A673 (cell line): ENCODE results near the gene EYS. TPM values are rescaled to one million over a fixed set of nuclear protein-coding genes. Genes with fewer than 3 reads are reported as not detected.

Experiments
- BruUV-seq: library from RNA; stranded (reverse); fragments of 400-500 nt; replicated peaks from 2 replicates; lab custom pipeline; 2021; lab: Mats Ljungman, UMichigan
- CTCF ChIA-PET: fragments of 300-600 bp; sonication (Branson Sonifier 250); formaldehyde crosslinking; loops from one replicate; lab custom pipeline; 2022; ENCODE audit warnings: antibody characterized with exemption; lab: Charles Lee
- POLR2A ChIA-PET: fragments of 300-600 bp; sonication (Branson Sonifier 250); formaldehyde crosslinking; loops from one replicate; lab custom pipeline; 2022; ENCODE audit warnings: antibody characterized with exemption; ENCODE audit not compliant: low non-redundant PET; lab: Charles Lee
- DNase-seq: peaks from one replicate; pipeline ENCODE4 v3.0.0-alpha.2; 2015; ENCODE audit warnings: low spot score
- H3K27ac ChIP-seq: fragments of 200-600 bp; sonication (generic); 2 replicates; pipeline ENCODE4 v1.5.1; 2016; ENCODE audit warnings: mixed run types, low read depth, mild to moderate bottlenecking, mixed read lengths, antibody characterized with exemption, low read length; ENCODE audit not compliant: poor library complexity, severe bottlenecking
- H3K27me3 ChIP-seq: fragments of 200-600 bp; sonication (generic); replicated peaks from 2 replicates; pipeline ENCODE4 v1.6.1; 2017; ENCODE audit warnings: mixed run types, low read depth, mild to moderate bottlenecking, mixed read lengths, antibody characterized with exemption, low read length; ENCODE audit not compliant: insufficient read depth, poor library complexity
- H3K36me3 ChIP-seq: fragments of 200-600 bp; sonication (generic); 2 replicates; pipeline ENCODE4 v1.6.1; 2016; ENCODE audit warnings: mixed run types, mild to moderate bottlenecking, mixed read lengths, antibody characterized with exemption, low read length; ENCODE audit not compliant: insufficient read depth, poor library complexity, severe bottlenecking
- H3K4me1 ChIP-seq: fragments of 200-600 bp; sonication (generic); 2 replicates; pipeline ENCODE4 v1.6.1; 2017; ENCODE audit warnings: mixed run types, mild to moderate bottlenecking, mixed read lengths, antibody characterized with exemption, low read length; ENCODE audit not compliant: insufficient read depth, poor library complexity, severe bottlenecking
- H3K4me3 ChIP-seq: fragments of 200-600 bp; sonication (generic); 2 replicates; pipeline ENCODE4 v1.5.1; 2016; ENCODE audit warnings: low read depth, mixed run types, mild to moderate bottlenecking, mixed read lengths, low read length; ENCODE audit not compliant: poor library complexity, severe bottlenecking
- H3K9me3 ChIP-seq: fragments of 200-600 bp; sonication (generic); 2 replicates; pipeline ENCODE4 v1.6.1; 2016; ENCODE audit warnings: mixed run types, low read depth, mild to moderate bottlenecking, mixed read lengths, antibody characterized with exemption, low read length; ENCODE audit not compliant: poor library complexity, severe bottlenecking
- EZH2 ChIP-seq: fragments of 200-600 bp; sonication (generic); IDR thresholded peaks from 2 replicates; pipeline ENCODE4 v1.6.1; 2017; ENCODE audit warnings: borderline replicate concordance, low read depth, mild to moderate bottlenecking, mixed read lengths, antibody characterized with exemption, low read length; ENCODE audit not compliant: poor library complexity, severe bottlenecking
- intact Hi-C: fragments of 100-400 bp; cut with micrococcal nuclease; formaldehyde crosslinking; loops from one replicate; pipeline ENCODE4 v1.10.0; 2022; ENCODE audit not compliant: unreplicated experiment
- total RNA-seq: library from RNA; stranded (reverse); gene quantifications from 2 replicates; pipeline ENCODE4 v1.2.3, GENCODE V29; 2021
- TF ChIP-seq, protein P1 (sequence below): fragments of 300-800, 200-600 bp; sonication (generic); conservative IDR thresholded peaks from 2 replicates; pipeline ENCODE4 v1.5.1; 2017; ENCODE audit warnings: low read depth, mild to moderate bottlenecking, antibody characterized with exemption, low read length, moderate library complexity, mixed read lengths

Gene EYS
- total RNA-seq, 1 experiment from 2014 or later: 0.47 TPM

- POLR2A ChIA-PET: no interaction called here
- intact Hi-C loops: no loop called here
- BruUV-seq: no TSS peak
Measured at GRCh38 chr6:65135567-65135966, 571.5 kb downstream of the EYS start.

DNA sequence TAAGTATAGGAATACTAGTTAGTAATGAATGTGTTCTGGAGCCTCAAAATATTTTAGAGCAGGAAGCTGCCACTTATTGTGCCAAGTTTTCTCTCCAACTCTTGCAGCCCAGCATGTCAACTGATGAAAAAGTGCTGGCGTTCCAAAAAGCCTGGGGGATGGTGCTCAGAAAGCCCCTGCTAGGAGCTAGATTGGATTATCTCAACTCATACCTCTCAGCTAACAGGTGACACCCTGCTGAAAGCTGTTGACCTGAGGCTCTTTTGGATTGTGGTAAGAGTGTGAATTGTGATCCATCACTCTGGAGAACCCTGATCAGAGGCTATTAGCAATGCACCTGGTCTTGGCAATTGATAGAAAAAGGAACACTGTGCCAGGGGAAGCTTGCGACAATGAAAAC, 580.4 kb downstream of the EYS start:
- Histone ChIP-seq H3K36me3 (no peaks in the 10 kb centered on the region), H3K4me1 (no peaks in the 10 kb centered on the region), H3K27ac (no peak overlapping the region), H3K27me3 (no peaks in the 10 kb centered on the region), H3K9me3 (no peaks in the 10 kb centered on the region), H3K4me3 (no peak overlapping the region)
- ChIA-PET POLR2A (no interaction called here), CTCF (no interaction called here)
- intact Hi-C loops: no loop called here
- no peak for DNase-seq
- no TSS peak for BruUV-seq
- TF ChIP-seq, protein P1, sequence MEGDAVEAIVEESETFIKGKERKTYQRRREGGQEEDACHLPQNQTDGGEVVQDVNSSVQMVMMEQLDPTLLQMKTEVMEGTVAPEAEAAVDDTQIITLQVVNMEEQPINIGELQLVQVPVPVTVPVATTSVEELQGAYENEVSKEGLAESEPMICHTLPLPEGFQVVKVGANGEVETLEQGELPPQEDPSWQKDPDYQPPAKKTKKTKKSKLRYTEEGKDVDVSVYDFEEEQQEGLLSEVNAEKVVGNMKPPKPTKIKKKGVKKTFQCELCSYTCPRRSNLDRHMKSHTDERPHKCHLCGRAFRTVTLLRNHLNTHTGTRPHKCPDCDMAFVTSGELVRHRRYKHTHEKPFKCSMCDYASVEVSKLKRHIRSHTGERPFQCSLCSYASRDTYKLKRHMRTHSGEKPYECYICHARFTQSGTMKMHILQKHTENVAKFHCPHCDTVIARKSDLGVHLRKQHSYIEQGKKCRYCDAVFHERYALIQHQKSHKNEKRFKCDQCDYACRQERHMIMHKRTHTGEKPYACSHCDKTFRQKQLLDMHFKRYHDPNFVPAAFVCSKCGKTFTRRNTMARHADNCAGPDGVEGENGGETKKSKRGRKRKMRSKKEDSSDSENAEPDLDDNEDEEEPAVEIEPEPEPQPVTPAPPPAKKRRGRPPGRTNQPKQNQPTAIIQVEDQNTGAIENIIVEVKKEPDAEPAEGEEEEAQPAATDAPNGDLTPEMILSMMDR: no peak
- no peak for TF ChIP-seq EZH2

More at GRCh38 chr6:65135567-65135966, 571.5 kb downstream of the EYS start:
- no peak for DNase-seq
- Histone ChIP-seq H3K27me3 (no peaks in the 10 kb centered on the region), H3K4me1 (no peaks in the 10 kb centered on the region), H3K9me3 (no peaks in the 10 kb centered on the region), H3K4me3 (no peak overlapping the region), H3K27ac (no peak overlapping the region), H3K36me3 (no peaks in the 10 kb centered on the region)
- CTCF ChIA-PET: no interaction called here
- no peak for TF ChIP-seq EZH2
- TF ChIP-seq, protein P1: no peak

GRCh38 chr6:65123521-65123920, 583.5 kb downstream of the EYS start:
- ChIA-PET POLR2A (no interaction called here), CTCF (no interaction called here)
- intact Hi-C loops: no loop called here
- no peaks in the 10 kb centered on the region for H3K4me1 ChIP-seq
- no peak for DNase-seq
- H3K4me3 ChIP-seq: no peak overlapping the region
- TF ChIP-seq, protein P1: no peak
- TF ChIP-seq EZH2: no peak
- H3K27me3 ChIP-seq: no peaks in the 10 kb centered on the region
- no peaks in the 10 kb centered on the region for H3K9me3 ChIP-seq
- no TSS peak for BruUV-seq
- no peaks in the 10 kb centered on the region for H3K36me3 ChIP-seq
- H3K27ac ChIP-seq: no peak overlapping the region
